HEK293T (cell line): ENCODE results near the gene PPP2R3A.
"Not testable (repeated sequence)": the region's sequence is repeated elsewhere in the genome, so short reads cannot be mapped to it uniquely, and the experiment has no call there.

Experiments used
- CTCF ChIA-PET: fragments of 350-600 bp; formaldehyde crosslinking; extraction: SDS; loops from one replicate; lab custom pipeline; 2021; ENCODE audit warnings: antibody characterized with exemption, inconsistent platforms; lab: Yijun Ruan, JAX
- POLR2A ChIA-PET: fragments of 350-600 bp; formaldehyde crosslinking; extraction: SDS; loops from one replicate; lab custom pipeline; 2020; ENCODE audit warnings: antibody characterized with exemption, inconsistent platforms; lab: Yijun Ruan, JAX
- DNase-seq: peaks from one replicate; pipeline ENCODE4 v3.0.0; 2012; ENCODE audit warnings: mixed read lengths; ENCODE audit errors: extremely low spot score
- ARNT ChIP-seq: fragments of 450-650 bp; IDR thresholded peaks from 2 replicates; pipeline ENCODE4 v1.6.1; 2017; ENCODE audit warnings: mild to moderate bottlenecking
- BHLHE40 ChIP-seq: fragments of 450-650 bp; IDR thresholded peaks from 2 replicates; pipeline ENCODE4 v1.6.1; 2016; ENCODE audit warnings: mild to moderate bottlenecking, moderate library complexity, borderline replicate concordance
- CTBP1 ChIP-seq: fragments of 450-650 bp; IDR thresholded peaks from 2 replicates; pipeline ENCODE4 v1.6.1; 2016; ENCODE audit warnings: borderline replicate concordance
- ELF4 ChIP-seq: fragments of 450-650 bp; IDR thresholded peaks from 2 replicates; pipeline ENCODE4 v1.6.1; 2017; ENCODE audit warnings: antibody characterized with exemption
- FOXA1 ChIP-seq: fragments of 450-650 bp; IDR thresholded peaks from 2 replicates; pipeline ENCODE4 v1.6.1; 2016; ENCODE audit warnings: mild to moderate bottlenecking
- FOXK2 ChIP-seq: fragments of 450-650 bp; IDR thresholded peaks from 2 replicates; pipeline ENCODE4 v1.6.1; 2016; ENCODE audit warnings: mild to moderate bottlenecking
- FOXM1 ChIP-seq: fragments of 450-650 bp; IDR thresholded peaks from 2 replicates; pipeline ENCODE4 v1.6.1; 2017; ENCODE audit warnings: mild to moderate bottlenecking, borderline replicate concordance
- HDGF ChIP-seq: fragments of 450-650 bp; IDR thresholded peaks from 2 replicates; pipeline ENCODE4 v1.6.1; 2017; ENCODE audit warnings: antibody characterized with exemption, borderline replicate concordance
- L3MBTL2 ChIP-seq: fragments of 450-650 bp; conservative IDR thresholded peaks from 2 replicates; pipeline ENCODE4 v1.6.1; 2016; ENCODE audit warnings: mild to moderate bottlenecking
- LEF1 ChIP-seq: fragments of 450-650 bp; IDR thresholded peaks from 2 replicates; pipeline ENCODE4 v1.6.1; 2017; ENCODE audit warnings: mild to moderate bottlenecking, borderline replicate concordance
- NFRKB ChIP-seq: fragments of 450-650 bp; IDR thresholded peaks from 2 replicates; pipeline ENCODE4 v1.6.1; 2016; ENCODE audit warnings: mild to moderate bottlenecking, moderate library complexity
- SP1 ChIP-seq: fragments of 450-650 bp; IDR thresholded peaks from 2 replicates; pipeline ENCODE4 v1.6.1; 2017
- SUZ12 ChIP-seq: fragments of 450-650 bp; IDR thresholded peaks from 2 replicates; pipeline ENCODE4 v1.6.1; 2016; ENCODE audit warnings: mild to moderate bottlenecking
- TARDBP ChIP-seq: fragments of 450-650 bp; IDR thresholded peaks from 2 replicates; pipeline ENCODE4 v1.6.1; 2016
- ZNF384 ChIP-seq: fragments of 450-650 bp; IDR thresholded peaks from 2 replicates; pipeline ENCODE4 v1.6.1; 2016
- TF ChIP-seq, protein P1 (sequence below): fragments of 450-650 bp; IDR thresholded peaks from 2 replicates; pipeline ENCODE4 v1.6.1; 2016

The PPP2R3A gene

DNA sequence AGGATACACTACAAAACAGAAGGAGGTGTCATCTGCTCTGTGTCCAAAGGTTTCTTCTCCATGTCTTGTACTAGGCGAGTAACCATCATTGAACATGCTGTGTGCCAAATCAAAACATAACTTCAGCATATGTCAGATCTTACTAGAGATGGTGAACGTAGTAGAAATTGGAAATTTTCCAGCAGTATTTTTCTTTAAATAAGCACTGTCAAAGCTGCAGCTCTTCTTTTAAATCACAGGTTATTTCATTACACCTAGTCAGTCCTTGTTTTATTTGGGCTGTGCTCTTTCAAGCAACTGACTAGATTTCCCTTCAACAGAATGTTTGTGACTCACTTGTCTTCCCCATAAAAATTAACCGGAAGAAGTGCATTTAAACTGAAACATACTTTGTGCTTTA, 184.1 kb downstream of the PPP2R3A start:
- ChIA-PET CTCF (no interaction called here), POLR2A (interaction anchor here (0.6 to 1.6 kb wide), 3 partner anchors 21 to 47 kb away, joined by 4 to 7 read pairs (median 6); partner anchors contain the start of gene MSL2)
- TF ChIP-seq FOXK2 (no peak), ELF4 (no peak), HDGF (no peak), SUZ12 (no peak), NFRKB (no peak), ZNF384 (no peak), CTBP1 (no peak)
- TF ChIP-seq, protein P1, sequence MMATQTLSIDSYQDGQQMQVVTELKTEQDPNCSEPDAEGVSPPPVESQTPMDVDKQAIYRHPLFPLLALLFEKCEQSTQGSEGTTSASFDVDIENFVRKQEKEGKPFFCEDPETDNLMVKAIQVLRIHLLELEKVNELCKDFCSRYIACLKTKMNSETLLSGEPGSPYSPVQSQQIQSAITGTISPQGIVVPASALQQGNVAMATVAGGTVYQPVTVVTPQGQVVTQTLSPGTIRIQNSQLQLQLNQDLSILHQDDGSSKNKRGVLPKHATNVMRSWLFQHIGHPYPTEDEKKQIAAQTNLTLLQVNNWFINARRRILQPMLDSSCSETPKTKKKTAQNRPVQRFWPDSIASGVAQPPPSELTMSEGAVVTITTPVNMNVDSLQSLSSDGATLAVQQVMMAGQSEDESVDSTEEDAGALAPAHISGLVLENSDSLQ = no peak
- DNase-seq = no peak

DNA sequence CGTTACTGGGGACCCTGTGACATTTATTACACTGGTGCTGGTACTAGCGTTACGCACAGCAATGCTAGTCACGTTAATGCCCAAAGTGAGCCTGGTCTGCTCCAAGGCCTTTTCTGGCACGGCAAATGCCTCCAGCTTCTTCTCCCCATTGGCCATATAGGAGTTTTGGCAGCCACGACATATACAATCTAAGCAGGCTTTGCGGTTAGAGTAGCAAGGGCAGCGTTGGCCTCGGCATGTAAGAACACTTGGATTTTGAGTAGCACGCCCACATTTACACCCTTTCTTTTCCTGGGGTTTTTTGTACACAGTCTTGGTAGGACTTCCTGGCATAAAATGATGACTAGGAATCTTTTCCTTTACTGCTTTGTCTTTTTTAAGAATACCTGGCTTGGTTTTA, 185.7 kb downstream of the PPP2R3A start:
- ChIA-PET CTCF (no interaction called here), POLR2A (interaction anchor here (1.2 to 1.6 kb wide), 2 partner anchors 43 to 45 kb away, joined by 6 to 7 read pairs; partner anchors contain the start of gene MSL2)
- TF ChIP-seq BHLHE40 = no peak
- DNase-seq = no peak

DNA sequence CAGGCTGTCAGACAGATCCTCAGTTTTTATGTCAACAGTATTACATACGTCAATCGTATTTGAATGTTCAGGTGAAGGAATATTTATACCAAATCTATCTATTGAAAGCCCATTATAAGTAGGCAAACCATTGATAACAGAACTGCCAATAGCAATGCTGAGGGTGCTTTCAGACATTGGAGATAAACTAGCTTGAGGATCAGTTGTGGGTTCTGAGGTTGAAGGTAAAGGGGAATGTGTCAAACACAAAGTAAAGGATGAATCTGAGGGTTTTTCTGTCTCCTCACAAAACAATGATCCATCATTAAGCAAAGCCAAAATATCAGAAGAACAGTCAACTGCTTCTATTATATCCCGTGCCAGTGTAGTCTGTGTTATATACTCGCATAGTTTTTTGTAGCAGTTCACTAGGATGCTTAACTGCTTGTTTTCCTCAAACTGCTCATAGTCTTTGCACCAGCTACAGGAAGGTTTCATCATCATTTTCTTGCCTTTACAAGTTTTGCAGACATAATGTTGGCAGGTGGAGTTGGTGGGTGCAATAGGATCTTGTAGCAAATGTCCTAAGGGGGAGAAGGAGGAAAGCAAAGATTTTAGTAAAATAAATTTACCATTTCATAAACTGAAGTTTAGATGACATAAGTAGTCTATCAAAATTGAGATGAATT, 186.8 kb downstream of the PPP2R3A start:
- ChIA-PET POLR2A (interaction anchor here (0.5 kb wide), 1 partner anchor 65 kb away, joined by 4 read pairs; no protein-coding TSS in a partner anchor), CTCF (no interaction called here)
- DNase-seq = no peak
- TF ChIP-seq FOXA1 = no peak
- TF ChIP-seq ELF4 = no peak
- TF ChIP-seq LEF1 = no peak
- TF ChIP-seq ZNF384 = no peak
- no peak for TF ChIP-seq SP1
- no peak for TF ChIP-seq HDGF
- TF ChIP-seq ARNT = no peak
- no peak for TF ChIP-seq TARDBP
- TF ChIP-seq SUZ12 = no peak
- no peak for TF ChIP-seq L3MBTL2
- TF ChIP-seq FOXM1 = no peak
- TF ChIP-seq, protein P1 = no peak
- no peak for TF ChIP-seq BHLHE40
- TF ChIP-seq FOXK2 = no peak
- TF ChIP-seq CTBP1 = no peak

DNA sequence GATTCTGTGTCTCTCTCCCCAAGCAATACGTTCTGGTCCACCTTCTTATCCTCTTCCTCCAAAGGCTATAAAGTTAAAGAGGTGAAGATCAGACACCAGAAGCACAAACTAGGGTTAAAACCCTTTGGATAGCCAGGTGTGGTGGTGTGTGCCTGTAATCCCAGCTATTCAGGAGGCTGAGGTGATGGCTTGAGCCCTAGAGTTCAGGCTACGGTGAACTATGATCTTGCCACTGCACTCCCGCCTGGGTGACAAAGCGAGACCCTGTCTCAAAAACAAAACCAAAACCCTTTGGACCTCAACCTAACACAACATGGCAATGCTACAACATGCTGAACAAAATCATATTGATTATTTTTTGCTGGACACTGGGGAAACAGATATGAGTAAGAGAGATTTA, 187.4 kb downstream of the PPP2R3A start:
- TF ChIP-seq CTBP1 (no peak), HDGF (no peak), FOXA1 (no peak), FOXK2 (no peak)
- ChIA-PET POLR2A (no interaction called here), CTCF (no interaction called here)
- DNase-seq = no peak

DNA sequence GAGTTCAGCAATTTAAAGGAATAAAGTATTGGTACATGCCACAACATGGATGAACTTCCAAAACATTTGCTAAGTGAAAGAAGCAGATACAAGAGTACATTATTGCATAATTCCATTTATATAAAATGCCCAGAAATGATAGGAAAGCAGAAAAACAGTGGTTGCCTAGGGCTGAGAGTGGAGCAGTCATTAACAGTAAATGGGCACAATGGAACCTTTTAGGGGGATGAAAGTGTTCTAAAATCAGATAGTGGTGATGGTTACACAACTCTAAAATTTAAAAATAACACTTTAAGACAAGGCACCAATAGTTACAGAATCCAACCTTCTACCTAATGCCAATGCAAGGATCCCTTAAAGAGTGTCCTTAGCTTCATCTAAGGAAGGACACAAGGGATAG, 196.0 kb downstream of the PPP2R3A start:
- no peak for DNase-seq
- no peak for TF ChIP-seq ARNT
- no peak for TF ChIP-seq FOXK2
- no peak for TF ChIP-seq SP1
- TF ChIP-seq, protein P1 = no peak
- TF ChIP-seq FOXA1 = no peak
- no peak for TF ChIP-seq CTBP1
- POLR2A ChIA-PET = no interaction called here
- CTCF ChIA-PET = no interaction called here

DNA sequence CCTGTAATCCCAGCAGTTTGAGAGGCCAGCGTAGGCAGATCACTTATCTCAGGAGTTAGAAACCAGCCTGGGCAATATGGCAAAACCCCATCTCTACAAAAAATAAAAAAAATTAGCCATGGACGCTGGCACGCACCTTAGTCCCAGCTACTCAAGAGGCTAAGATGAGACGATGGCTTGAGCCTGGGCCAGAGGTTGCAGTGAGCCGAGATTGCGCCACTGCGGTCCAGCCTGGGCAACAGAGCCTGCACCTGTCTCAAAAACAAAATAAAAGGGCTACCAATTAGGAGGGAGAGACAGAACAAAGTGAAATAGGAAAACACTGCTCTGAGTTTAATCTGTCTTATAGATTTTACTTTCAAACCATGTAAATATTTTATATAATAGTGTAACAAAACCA, 196.8 kb downstream of the PPP2R3A start:
- no peak for TF ChIP-seq SUZ12
- TF ChIP-seq FOXM1 = no peak
- TF ChIP-seq NFRKB = no peak
- TF ChIP-seq, protein P1 = no peak
- TF ChIP-seq ELF4 = no peak
- TF ChIP-seq CTBP1 = no peak
- no peak for TF ChIP-seq LEF1
- TF ChIP-seq TARDBP = no peak
- TF ChIP-seq FOXK2 = no peak
- no peak for TF ChIP-seq FOXA1
- no peak for TF ChIP-seq SP1
- no peak for TF ChIP-seq L3MBTL2
- no peak for DNase-seq
- ChIA-PET POLR2A (no interaction called here), CTCF (no interaction called here)

DNA sequence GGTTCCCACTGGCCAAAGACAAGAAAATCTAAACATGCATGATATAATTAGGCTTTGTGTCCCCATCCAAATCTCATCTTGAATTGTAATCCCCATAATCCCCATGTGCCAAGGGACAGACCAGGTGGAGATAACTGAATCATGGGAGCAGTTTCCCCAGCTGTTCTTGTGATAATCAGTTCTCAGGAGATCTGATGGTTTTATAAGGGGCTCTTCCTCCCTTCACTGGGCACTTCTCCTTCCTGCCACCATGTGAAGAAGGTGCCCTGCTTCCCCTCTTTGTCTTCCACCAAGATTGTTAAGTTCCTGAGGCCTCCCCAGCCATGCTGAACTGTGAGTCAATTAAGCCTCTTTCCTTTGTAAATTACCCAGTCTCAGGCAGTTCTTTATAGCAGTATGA, 198.1 kb downstream of the PPP2R3A start:
- not testable (repeated sequence) for DNase-seq
- CTCF ChIA-PET = interaction anchor here (0.6 kb wide), 1 partner anchor 18 kb away, joined by 5 read pairs; no protein-coding TSS in a partner anchor
- POLR2A ChIA-PET = interaction anchor here (1.3 kb wide), 1 partner anchor 32 kb away, joined by 3 read pairs; the partner anchor contains the start of gene MSL2
